Muscle of leg (tissue), 11 donors: ENCODE results near the gene SGMS1. TPM values are rescaled to one million over a fixed set of nuclear protein-coding genes. Genes with fewer than 3 reads are reported as not detected.
A peak's percentile ranks its signal among the peaks of the same experiment; 100 is the strongest.
"Not testable (repeated sequence)": the region's sequence is repeated elsewhere in the genome, so short reads cannot be mapped to it uniquely, and the experiment has no call there.

ENCODE experiments used
- DNase-seq: peaks from one replicate; pipeline ENCODE4 v3.0.0; 2013
- H3K27ac ChIP-seq: one replicate; pipeline ENCODE4 v1.5.1; 2013; ENCODE audit warnings: mild to moderate bottlenecking, low read length, control low read depth
- H3K27me3 ChIP-seq: one replicate; pipeline ENCODE4 v1.6.1; 2013; ENCODE audit warnings: low read length; ENCODE audit not compliant: control insufficient read depth, insufficient read depth
- H3K36me3 ChIP-seq: one replicate; pipeline ENCODE4 v1.6.1; 2013; ENCODE audit warnings: low read length; ENCODE audit not compliant: control insufficient read depth, insufficient read depth
- H3K4me1 ChIP-seq: one replicate; pipeline ENCODE4 v1.6.1; 2013; ENCODE audit warnings: low read length; ENCODE audit not compliant: control insufficient read depth, insufficient read depth
- H3K4me3 ChIP-seq: one replicate; pipeline ENCODE4 v1.5.1; 2013; ENCODE audit warnings: low read length, control low read depth
- H3K9me3 ChIP-seq: replicated peaks from 2 replicates; pipeline ENCODE4 v1.6.1; 2013; ENCODE audit warnings: low read depth, low read length; ENCODE audit not compliant: control insufficient read depth
- WGBS: methylation state at CpG from one replicate; pipeline ENCODE4 v1.1.5; 2013; ENCODE audit warnings: missing lambda C conversion rate; ENCODE audit not compliant: insufficient coverage; 5-methylcytosine and 5-hydroxymethylcytosine counted together
- polyA plus RNA-seq, 8 donors: library from polyadenylated mRNA; unstranded; fragments of 120-200 nt; gene quantifications; one replicate each; pipeline versions ENCODE4 v1.2.1 to v1.2.3, GENCODE V29; 2013; ENCODE audit warnings: inconsistent platforms in 1 of 8, low replicate concordance in 1 of 8; ENCODE audit not compliant: insufficient read length in 8 of 8, insufficient read depth in 1 of 8
- total RNA-seq: library from RNA; stranded (reverse); fragments of 120-200 nt; gene quantifications from one replicate; pipeline ENCODE4 v1.2.4, GENCODE V29; 2013

Gene SGMS1
- total and polyA plus RNA-seq, 9 donors: 18.2 to 30.5 (median 23.0) TPM

GRCh38 chr10:50512743-50513416, 110.9 kb downstream of the SGMS1 start:
- Histone ChIP-seq H3K27me3 (no peaks in the 10 kb centered on the region), H3K4me3 (no peak overlapping the region), H3K9me3 (no peaks in the 10 kb centered on the region), H3K27ac (no peak overlapping the region), H3K4me1 (peaks cover 17% of the 10 kb centered on the region), H3K36me3 (no peaks in the 10 kb centered on the region)
- 100% methylated on average over 2 of the region's 3 CpGs for WGBS
- no peak for DNase-seq

- Histone ChIP-seq H3K4me3 (no peak overlapping the region), H3K9me3 (no peaks in the 10 kb centered on the region), H3K4me1 (peaks cover 24% of the 10 kb centered on the region), H3K36me3 (no peaks in the 10 kb centered on the region), H3K27ac (no peak overlapping the region), H3K27me3 (no peaks in the 10 kb centered on the region)
- peak; percentile 30 for DNase-seq
- WGBS: no CpG with 5 or more reads among the region's 1 CpG
Observed at GRCh38 chr10:50512214-50512595, 111.6 kb downstream of the SGMS1 start.

- Histone ChIP-seq H3K36me3 (no peaks in the 10 kb centered on the region), H3K27me3 (no peaks in the 10 kb centered on the region), H3K9me3 (no peaks in the 10 kb centered on the region), H3K4me3 (no peak overlapping the region), H3K4me1 (peaks cover 28% of the 10 kb centered on the region), H3K27ac (no peak overlapping the region)
- no peak for DNase-seq
- 83% methylated on average over 2 of the region's 5 CpGs for WGBS
Observed at GRCh38 chr10:50511492-50512213, 112.1 kb downstream of the SGMS1 start.

GRCh38 chr10:50510517-50511473, 113.0 kb downstream of the SGMS1 start:
- H3K27ac ChIP-seq: no peak overlapping the region
- DNase-seq: no peak
- no peaks in the 10 kb centered on the region for H3K36me3 ChIP-seq
- no CpG with 5 or more reads among the region's 3 CpGs for WGBS
- no peaks in the 10 kb centered on the region for H3K9me3 ChIP-seq
- peaks cover 28% of the 10 kb centered on the region for H3K4me1 ChIP-seq
- H3K27me3 ChIP-seq: no peaks in the 10 kb centered on the region
- H3K4me3 ChIP-seq: no peak overlapping the region

GRCh38 chr10:50508315-50509051, 115.3 kb downstream of the SGMS1 start:
- Histone ChIP-seq H3K9me3 (no peaks in the 10 kb centered on the region), H3K4me3 (no peak overlapping the region), H3K27ac (no peak overlapping the region), H3K36me3 (no peaks in the 10 kb centered on the region), H3K4me1 (peaks cover 28% of the 10 kb centered on the region), H3K27me3 (no peaks in the 10 kb centered on the region)
- WGBS: 94% methylated on average over 3 of the region's 5 CpGs
- DNase-seq: no peak

GRCh38 chr10:50506861-50507573, 116.7 kb downstream of the SGMS1 start:
- Histone ChIP-seq H3K27me3 (no peaks in the 10 kb centered on the region), H3K36me3 (no peaks in the 10 kb centered on the region), H3K9me3 (no peaks in the 10 kb centered on the region), H3K27ac (peak overlapping the region; percentile 2), H3K4me1 (peaks cover 17% of the 10 kb centered on the region), H3K4me3 (no peak overlapping the region)
- peak; percentile 50 for DNase-seq
- WGBS: 75% methylated on average over 4 of the region's 5 CpGs

GRCh38 chr10:50504389-50504788, 119.4 kb downstream of the SGMS1 start:
- peaks cover 15% of the 10 kb centered on the region for H3K4me1 ChIP-seq
- no peaks in the 10 kb centered on the region for H3K36me3 ChIP-seq
- no peak for DNase-seq
- H3K9me3 ChIP-seq: no peaks in the 10 kb centered on the region
- no CpG with 5 or more reads among the region's 1 CpG for WGBS
- H3K27ac ChIP-seq: no peak overlapping the region
- H3K4me3 ChIP-seq: no peak overlapping the region
- no peaks in the 10 kb centered on the region for H3K27me3 ChIP-seq

GRCh38 chr10:50503661-50504320, 120.0 kb downstream of the SGMS1 start:
- H3K4me1 ChIP-seq: peaks cover 15% of the 10 kb centered on the region
- H3K9me3 ChIP-seq: no peaks in the 10 kb centered on the region
- no peak overlapping the region for H3K4me3 ChIP-seq
- H3K27me3 ChIP-seq: no peaks in the 10 kb centered on the region
- DNase-seq: no peak
- H3K27ac ChIP-seq: no peak overlapping the region
- WGBS: 78% methylated on average over 9 of the region's 10 CpGs
- H3K36me3 ChIP-seq: no peaks in the 10 kb centered on the region

- H3K27ac ChIP-seq, DNase-seq, H3K4me3 ChIP-seq, H3K36me3 ChIP-seq, H3K9me3 ChIP-seq, H3K27me3 ChIP-seq: not testable (repeated sequence)
- peaks cover 12% of the 10 kb centered on the region for H3K4me1 ChIP-seq
- 98% methylated on average over 4 of the region's 4 CpGs for WGBS
Observed at GRCh38 chr10:50503156-50503555, 120.6 kb downstream of the SGMS1 start.
